ENCODE results near the gene BUD13. TPM values are rescaled to one million over a fixed set of nuclear protein-coding genes. Genes with fewer than 3 reads are reported as not detected.
A peak's percentile ranks its signal among the peaks of the same experiment; 100 is the strongest.
"Not testable (repeated sequence)": the region's sequence is repeated elsewhere in the genome, so short reads cannot be mapped to it uniquely, and the experiment has no call there.

BUD13 gene
- total RNA-seq, 1 experiment from 2014 or later = 21.7 TPM

GRCh38 chr11:116792144-116792868 is 19.5 kb upstream of the BUD13 start:
- DNase-seq (ENCODE audit: low spot score) = no peak

GRCh38 chr11:116791813-116792143 is 19.0 kb upstream of the BUD13 start, which contains the start of gene APOA5:
TSS of gene APOA5 (minus strand) at chr11:116791879. CDS start at chr11:116791860, 19 bp downstream.
- DNase-seq (ENCODE audit: low spot score) = no peak

- peak; percentile 81 for DNase-seq (ENCODE audit: low spot score)
Observed at GRCh38 chr11:116791002-116791812, 18.4 kb upstream of the BUD13 start.

GRCh38 chr11:116790167-116791001 is 17.6 kb upstream of the BUD13 start:
- no peak for DNase-seq (ENCODE audit: low spot score)

- DNase-seq (ENCODE audit: low spot score) = no peak
Observed at GRCh38 chr11:116788975-116789374, 16.2 kb upstream of the BUD13 start.

GRCh38 chr11:116788534-116788933 is 15.7 kb upstream of the BUD13 start:
- DNase-seq (ENCODE audit: low spot score) = no peak

GRCh38 chr11:116787786-116788486 is 15.1 kb upstream of the BUD13 start, which contains the start of gene ZPR1:
TSS of gene ZPR1 (minus strand) at chr11:116788023. CDS start at chr11:116787990, 33 bp downstream.
- peak; percentile 82 for DNase-seq (ENCODE audit: low spot score)

GRCh38 chr11:116787436-116787785 is 14.6 kb upstream of the BUD13 start:
- peak; percentile 22 for DNase-seq (ENCODE audit: low spot score)

GRCh38 chr11:116786966-116787365 is 14.2 kb upstream of the BUD13 start:
- DNase-seq (ENCODE audit: low spot score) = no peak

- no peak for DNase-seq (ENCODE audit: low spot score)
Observed at GRCh38 chr11:116786326-116786725, 13.5 kb upstream of the BUD13 start.

GRCh38 chr11:116782728-116783127 is 9.9 kb upstream of the BUD13 start:
- DNase-seq (ENCODE audit: low spot score) = no peak

GRCh38 chr11:116778556-116778955 is 5.8 kb upstream of the BUD13 start:
- no peak for DNase-seq (ENCODE audit: low spot score)

GRCh38 chr11:116777056-116777455 is 4.3 kb upstream of the BUD13 start:
- DNase-seq (ENCODE audit: low spot score) = no peak

- no peak for DNase-seq (ENCODE audit: low spot score)
Observed at GRCh38 chr11:116776522-116776984, 3.8 kb upstream of the BUD13 start.

- no peak for DNase-seq (ENCODE audit: low spot score)
Observed at GRCh38 chr11:116775975-116776374, 3.2 kb upstream of the BUD13 start.

GRCh38 chr11:116774661-116775060 is 1.9 kb upstream of the BUD13 start:
- no peak for DNase-seq (ENCODE audit: low spot score)

- DNase-seq (ENCODE audit: low spot score) = peak; percentile 71
Observed at GRCh38 chr11:116773203-116774097, 663 bp upstream of the BUD13 start.

GRCh38 chr11:116771935-116772334 is 852 bp downstream of the BUD13 start:
- peak; percentile 33 for DNase-seq (ENCODE audit: low spot score)

- DNase-seq (ENCODE audit: low spot score) = no peak
Observed at GRCh38 chr11:116762132-116762531, 10.7 kb downstream of the BUD13 start.

- DNase-seq (ENCODE audit: low spot score) = not testable (repeated sequence)
Observed at GRCh38 chr11:116756044-116756443, 16.7 kb downstream of the BUD13 start.

All from HT-29 (cell line).